PC-3 (cell line): ENCODE results near the gene PDSS2.

Experiments
- EZH2 ChIP-seq: fragments of 300-600 bp; sonication (generic); IDR thresholded peaks from one replicate; pipeline ENCODE4 v1.6.1; 2017; ENCODE audit warnings: antibody characterized with exemption, mild to moderate bottlenecking, low read length; ENCODE audit not compliant: unreplicated experiment
- EZH2phosphoT487 ChIP-seq: fragments of 300-600 bp; sonication (generic); IDR thresholded peaks from 2 replicates; pipeline ENCODE4 v1.6.1; 2018; ENCODE audit warnings: mild to moderate bottlenecking, antibody characterized with exemption, low read length, borderline replicate concordance
- TF ChIP-seq, protein P1 (sequence below): fragments of 300-600 bp; sonication (generic); conservative IDR thresholded peaks from 2 replicates; pipeline ENCODE4 v1.5.1; 2017; ENCODE audit warnings: antibody characterized with exemption, low read depth, mild to moderate bottlenecking, low read length

DNA sequence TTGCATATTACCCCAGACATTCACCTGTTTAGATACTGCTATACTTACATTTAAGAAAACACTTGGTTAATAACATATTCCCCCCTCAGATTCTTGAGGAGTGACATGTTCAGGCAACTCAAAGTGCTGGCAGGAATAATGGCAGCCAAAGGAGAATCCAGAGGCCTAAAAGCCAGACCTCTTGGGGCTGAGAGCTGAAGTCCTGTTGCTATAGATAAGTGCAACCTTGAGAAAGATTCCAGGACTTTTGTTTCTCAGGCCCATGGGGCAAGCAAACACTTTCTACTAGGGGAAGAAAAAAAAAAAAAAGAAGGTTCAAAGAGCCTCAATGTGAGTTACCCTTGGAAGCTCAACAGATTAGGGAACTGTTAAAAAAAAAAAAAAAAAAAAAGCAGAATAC, 211.2 kb downstream of the PDSS2 start:
- TF ChIP-seq, protein P1, sequence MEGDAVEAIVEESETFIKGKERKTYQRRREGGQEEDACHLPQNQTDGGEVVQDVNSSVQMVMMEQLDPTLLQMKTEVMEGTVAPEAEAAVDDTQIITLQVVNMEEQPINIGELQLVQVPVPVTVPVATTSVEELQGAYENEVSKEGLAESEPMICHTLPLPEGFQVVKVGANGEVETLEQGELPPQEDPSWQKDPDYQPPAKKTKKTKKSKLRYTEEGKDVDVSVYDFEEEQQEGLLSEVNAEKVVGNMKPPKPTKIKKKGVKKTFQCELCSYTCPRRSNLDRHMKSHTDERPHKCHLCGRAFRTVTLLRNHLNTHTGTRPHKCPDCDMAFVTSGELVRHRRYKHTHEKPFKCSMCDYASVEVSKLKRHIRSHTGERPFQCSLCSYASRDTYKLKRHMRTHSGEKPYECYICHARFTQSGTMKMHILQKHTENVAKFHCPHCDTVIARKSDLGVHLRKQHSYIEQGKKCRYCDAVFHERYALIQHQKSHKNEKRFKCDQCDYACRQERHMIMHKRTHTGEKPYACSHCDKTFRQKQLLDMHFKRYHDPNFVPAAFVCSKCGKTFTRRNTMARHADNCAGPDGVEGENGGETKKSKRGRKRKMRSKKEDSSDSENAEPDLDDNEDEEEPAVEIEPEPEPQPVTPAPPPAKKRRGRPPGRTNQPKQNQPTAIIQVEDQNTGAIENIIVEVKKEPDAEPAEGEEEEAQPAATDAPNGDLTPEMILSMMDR: no peak
- no peak for TF ChIP-seq EZH2phosphoT487
- no peak for TF ChIP-seq EZH2
